ENCODE measurements around the gene NUDT12.

NUDT12 gene

GRCh38 chr5:103560826-103561225 lies 1.8 kb downstream of the NUDT12 start (continued):
- TF ChIP-seq ZNF488 (tag by site-specific recombination; IDR thresholded peaks at IDR 0.05) (no peak), ZNF132 (tag by site-specific recombination; IDR thresholded peaks at IDR 0.05; ENCODE audit: borderline replicate concordance) (no peak)

- ChIA-PET POLR2A (no interaction called here), CTCF (no interaction called here)
- TF ChIP-seq TSHZ1 (tag by site-specific recombination; IDR thresholded peaks at IDR 0.05; ENCODE audit: borderline replicate concordance) (no peak), ZNF544 (tag by site-specific recombination; IDR thresholded peaks at IDR 0.05) (no peak), ZNF449 (tag by site-specific recombination; IDR thresholded peaks at IDR 0.05) (no peak), ZNF341 (tag by site-specific recombination; IDR thresholded peaks at IDR 0.05; ENCODE audit: low read depth) (no peak), PATZ1 (tag by site-specific recombination; IDR thresholded peaks at IDR 0.05) (no peak), ZSCAN23 (tag by site-specific recombination; IDR thresholded peaks at IDR 0.05) (no peak), ZNF521 (tag by site-specific recombination; IDR thresholded peaks at IDR 0.05) (no peak), ZNF580 (tag by site-specific recombination; IDR thresholded peaks at IDR 0.05) (no peak), ZNF274 (IDR thresholded peaks at IDR 0.05; ENCODE audit: low read length) (no peak), ZNF274 (tag by site-specific recombination; IDR thresholded peaks at IDR 0.05; ENCODE audit: borderline replicate concordance) (no peak), ZFP69B (tag by site-specific recombination; IDR thresholded peaks at IDR 0.05) (no peak), MZF1 (tag by site-specific recombination; IDR thresholded peaks at IDR 0.05; ENCODE audit: borderline replicate concordance) (no peak), ZNF223 (tag by site-specific recombination; IDR thresholded peaks at IDR 0.05) (no peak), ZNF558 (tag by site-specific recombination; IDR thresholded peaks at IDR 0.05) (no peak), FEZF1 (tag by site-specific recombination; IDR thresholded peaks at IDR 0.05) (no peak), KLF16 (tag by site-specific recombination; IDR thresholded peaks at IDR 0.05) (no peak), HOXC10 (CRISPR knock-in tag; IDR thresholded peaks at IDR 0.05) (no peak)
- no peaks in the 10 kb centered on the region for H3K9me3 ChIP-seq (ENCODE audit: control insufficient read depth, insufficient read depth, low read depth, low read length)
- peaks cover 14% of the 10 kb centered on the region in 2 experiments for H3K36me3 ChIP-seq (ENCODE audit: control insufficient read depth in 2 of 2, insufficient read depth in 1 of 2, low read length in 2 of 2)
- H3K27ac ChIP-seq (ENCODE audit: extremely low read depth, low read depth, low read length): no peak overlapping the region
- H3K4me1 ChIP-seq (ENCODE audit: control insufficient read depth, insufficient read depth, low read length): 0 out of 2 replicates have a peak, but pooled peaks cover 5% of the 10 kb centered on the region
- H3K4me3 ChIP-seq (ENCODE audit: low read depth, low read length): no peak overlapping the region
Observed at GRCh38 chr5:103546858-103547257, 15.7 kb downstream of the NUDT12 start.
